Neural crest cell (in vitro differentiated cells): ENCODE measurements around the gene CCDC85A. TPM values are rescaled to one million over a fixed set of nuclear protein-coding genes. Genes with fewer than 3 reads are reported as not detected.

Experiments
- DNase-seq: peaks from one replicate; pipeline ENCODE4 v3.0.0; 2021; ENCODE audit warnings: low read depth, mixed read lengths, low spot score
- H3K27ac Mint-ChIP-seq: one replicate; pipeline ENCODE4 v1.8.0; 2021; ENCODE audit warnings: mild to moderate bottlenecking, mixed read lengths; ENCODE audit not compliant: unreplicated experiment
- H3K27me3 Mint-ChIP-seq: 2 replicates; pipeline ENCODE4 v1.8.0; 2021; ENCODE audit warnings: low read depth, mild to moderate bottlenecking, mixed read lengths
- H3K36me3 Mint-ChIP-seq: 2 replicates; pipeline ENCODE4 v1.8.0; 2021; ENCODE audit warnings: low read depth, mild to moderate bottlenecking, mixed read lengths
- H3K4me1 Mint-ChIP-seq: 2 replicates; pipeline ENCODE4 v1.8.0; 2021; ENCODE audit warnings: mixed read lengths
- H3K4me3 Mint-ChIP-seq: one replicate; pipeline ENCODE4 v1.8.0; 2021; ENCODE audit warnings: mild to moderate bottlenecking, mixed read lengths
- H3K9me3 Mint-ChIP-seq: 2 replicates; pipeline ENCODE4 v1.8.0; 2021; ENCODE audit warnings: mixed read lengths
- CTCF ChIP-seq: fragments of 200-600 bp; sonication (generic); conservative IDR thresholded peaks from 2 replicates; pipeline ENCODE4 v1.5.0; 2021; ENCODE audit warnings: antibody characterized with exemption, mild to moderate bottlenecking
- total RNA-seq: library from RNA; stranded (reverse); gene quantifications from 2 replicates; pipeline ENCODE4 v1.2.1, GENCODE V29; 2021

CCDC85A gene
- total RNA-seq, 1 donor from 2014 or later = 0.19 TPM

DNA sequence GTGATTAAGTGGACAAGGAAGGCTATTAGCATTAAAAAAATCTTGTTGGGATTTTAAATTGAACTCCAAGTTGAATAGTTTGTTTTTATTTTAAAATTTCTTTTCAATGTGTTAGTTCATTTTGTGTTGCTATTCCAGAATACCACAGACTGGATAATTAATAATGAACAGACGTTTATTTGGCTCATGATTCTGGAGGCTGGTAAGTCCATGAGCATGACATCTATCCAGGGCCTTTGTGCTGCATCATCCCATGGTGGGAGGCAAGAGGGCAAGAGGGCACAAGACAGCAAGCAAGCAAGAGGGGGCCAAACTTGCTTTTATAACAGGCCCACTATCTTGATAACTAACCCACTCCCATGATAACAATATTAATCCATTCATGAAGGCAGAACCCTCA is 22.5 kb downstream of the CCDC85A start:
- no peak for DNase-seq
- no peak for TF ChIP-seq CTCF
- Mint-ChIP-seq H3K4me3 (no peak overlapping the region), H3K9me3 (peaks cover 4% of the 10 kb centered on the region), H3K4me1 (no peaks in the 10 kb centered on the region), H3K27me3 (peaks cover 4% of the 10 kb centered on the region), H3K36me3 (no peaks in the 10 kb centered on the region), H3K27ac (no peak overlapping the region)

GRCh38 chr2:56207760-56208159 is 24.0 kb downstream of the CCDC85A start:
- Mint-ChIP-seq H3K4me3 (no peak overlapping the region), H3K36me3 (no peaks in the 10 kb centered on the region), H3K27me3 (peaks cover 7% of the 10 kb centered on the region), H3K27ac (no peak overlapping the region), H3K4me1 (no peaks in the 10 kb centered on the region), H3K9me3 (peaks cover 4% of the 10 kb centered on the region)
- TF ChIP-seq CTCF = no peak
- DNase-seq = no peak

- H3K36me3 Mint-ChIP-seq = no peaks in the 10 kb centered on the region
- no peak overlapping the region for H3K27ac Mint-ChIP-seq
- peaks cover 7% of the 10 kb centered on the region for H3K27me3 Mint-ChIP-seq
- H3K4me3 Mint-ChIP-seq = no peak overlapping the region
- DNase-seq = no peak
- peaks cover 4% of the 10 kb centered on the region for H3K9me3 Mint-ChIP-seq
- TF ChIP-seq CTCF = no peak
- no peaks in the 10 kb centered on the region for H3K4me1 Mint-ChIP-seq
Observed at GRCh38 chr2:56208380-56208779, 24.6 kb downstream of the CCDC85A start.

- Mint-ChIP-seq H3K27me3 (peaks cover 9% of the 10 kb centered on the region), H3K27ac (no peak overlapping the region), H3K4me3 (no peak overlapping the region), H3K4me1 (no peaks in the 10 kb centered on the region), H3K36me3 (no peaks in the 10 kb centered on the region), H3K9me3 (peaks cover 4% of the 10 kb centered on the region)
- no peak for DNase-seq
- TF ChIP-seq CTCF = no peak
Observed at GRCh38 chr2:56209701-56210100, 25.9 kb downstream of the CCDC85A start.

DNA sequence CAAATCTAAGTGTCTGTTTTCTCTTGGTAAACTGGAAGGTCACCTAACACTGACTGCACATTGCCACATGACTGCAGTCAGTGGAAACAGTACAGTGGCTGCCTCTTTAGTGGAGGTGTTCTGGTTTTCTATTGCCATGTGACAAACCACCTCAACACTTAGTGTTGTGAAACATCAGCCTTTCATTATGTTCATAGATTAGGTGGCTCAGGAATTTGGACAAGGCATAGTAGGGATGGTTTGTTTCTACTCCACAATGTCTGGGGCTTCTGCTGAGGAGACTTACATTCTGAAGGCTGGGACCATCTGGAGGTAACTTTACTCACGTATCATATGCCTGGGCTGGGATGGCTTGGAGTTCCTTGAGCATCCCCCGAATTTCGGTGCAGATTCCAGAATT is 26.5 kb downstream of the CCDC85A start:
- no peak for DNase-seq
- H3K4me1 Mint-ChIP-seq = no peaks in the 10 kb centered on the region
- peaks cover 4% of the 10 kb centered on the region for H3K9me3 Mint-ChIP-seq
- peaks cover 13% of the 10 kb centered on the region for H3K27me3 Mint-ChIP-seq
- no peak overlapping the region for H3K4me3 Mint-ChIP-seq
- no peaks in the 10 kb centered on the region for H3K36me3 Mint-ChIP-seq
- H3K27ac Mint-ChIP-seq = no peak overlapping the region
- TF ChIP-seq CTCF = no peak

- Mint-ChIP-seq H3K27ac (no peak overlapping the region), H3K9me3 (no peaks in the 10 kb centered on the region), H3K27me3 (peaks cover 13% of the 10 kb centered on the region), H3K4me1 (no peaks in the 10 kb centered on the region), H3K36me3 (no peaks in the 10 kb centered on the region), H3K4me3 (no peak overlapping the region)
- DNase-seq = no peak
- TF ChIP-seq CTCF = no peak
Observed at GRCh38 chr2:56211048-56211447, 27.3 kb downstream of the CCDC85A start.
